Femur (tissue), 1 donor: Measurements from ENCODE around the gene C4BPA.

Experiments used
- DNase-seq: peaks from one replicate; pipeline ENCODE4 v3.0.0-alpha.2; 2017

The C4BPA gene

GRCh38 chr1:207128336-207128921, 24.4 kb downstream of the C4BPA start:
- no peak for DNase-seq

DNA sequence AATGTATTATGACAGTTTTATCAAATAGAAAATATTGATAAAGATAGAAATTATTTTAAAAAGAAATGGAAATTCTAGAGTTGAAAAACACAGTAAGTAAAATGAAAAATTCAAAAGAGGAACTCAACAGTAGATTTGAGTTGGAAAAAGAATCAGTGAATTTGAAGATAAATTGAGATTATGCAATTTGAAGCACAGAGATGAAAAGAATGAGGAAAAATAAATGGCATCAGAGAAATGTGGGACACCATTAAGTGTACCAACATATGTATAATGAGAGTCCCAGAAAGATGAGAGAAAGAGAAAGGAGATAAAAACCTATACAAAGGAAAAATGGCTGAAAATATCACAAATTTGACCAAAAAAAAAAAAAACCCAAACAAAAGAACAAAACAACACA, 25.0 kb downstream of the C4BPA start:
- DNase-seq, result no peak

GRCh38 chr1:207130252-207131036, 26.4 kb downstream of the C4BPA start:
- DNase-seq, result no peak

DNA sequence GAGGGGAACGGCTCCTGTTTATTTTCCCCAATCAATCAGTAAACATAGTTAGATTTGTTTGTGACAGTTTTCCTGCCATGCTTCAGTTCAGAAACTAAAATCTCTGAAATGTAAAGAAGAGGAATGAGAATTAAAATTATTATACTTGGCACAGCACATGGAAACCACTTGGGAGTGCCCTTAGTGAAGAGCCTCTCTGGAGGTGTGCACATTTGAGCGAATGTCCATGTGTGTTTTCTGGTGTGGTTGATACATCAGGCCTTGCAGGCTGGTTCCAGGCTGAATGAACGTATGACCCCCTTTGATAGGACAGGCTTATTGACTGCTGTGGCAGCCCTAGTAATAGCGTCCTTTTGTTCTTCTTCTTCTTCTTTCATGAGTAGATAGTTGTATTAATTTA, 27.1 kb downstream of the C4BPA start:
- no peak for DNase-seq

DNA sequence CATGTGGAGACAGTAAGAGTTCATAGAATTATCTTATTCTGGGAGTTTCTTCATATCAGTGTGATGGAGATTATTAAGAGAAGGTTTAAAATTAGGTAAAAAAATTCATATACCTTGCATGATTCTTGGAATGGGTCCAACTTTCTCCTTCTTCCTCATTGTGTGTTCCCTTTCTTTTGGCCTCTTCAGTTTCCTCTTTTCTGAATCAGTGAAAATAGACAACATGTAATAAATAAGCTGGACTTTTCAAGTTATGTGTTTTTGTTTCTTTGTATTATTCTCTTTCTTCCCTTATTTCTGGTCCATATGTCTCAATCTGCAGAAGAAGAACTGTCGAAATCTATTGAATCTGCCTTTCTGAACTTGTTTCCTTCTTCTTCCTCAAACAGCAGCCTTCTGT, 30.5 kb downstream of the C4BPA start:
- no peak for DNase-seq

DNA sequence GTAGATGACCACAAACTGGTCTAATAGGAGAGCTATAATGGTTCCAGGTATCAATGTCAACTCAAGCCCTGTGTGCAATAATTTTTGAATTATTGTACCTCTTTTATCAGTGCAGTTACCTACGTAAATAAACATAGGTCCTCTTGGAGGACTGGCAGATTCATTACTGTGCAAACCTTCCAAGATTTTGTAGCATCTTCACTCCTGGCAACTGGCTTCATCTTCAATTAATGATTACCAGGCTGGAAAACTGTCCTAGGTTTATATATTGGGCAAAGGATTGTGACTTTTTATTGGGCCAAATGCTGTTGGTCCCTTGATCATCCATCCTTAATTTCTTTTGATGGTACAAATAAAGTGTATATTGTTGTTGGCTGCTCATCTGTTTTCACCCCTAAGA, 35.6 kb downstream of the C4BPA start:
- no peak for DNase-seq

- no peak for DNase-seq
These were observed 36.5 kb downstream of the C4BPA start for GRCh38 chr1:207140536-207140935.

GRCh38 chr1:207145401-207146058, 41.5 kb downstream of the C4BPA start:
- DNase-seq, result no peak

- DNase-seq, result no peak
These were observed 47.9 kb downstream of the C4BPA start for GRCh38 chr1:207151920-207152319.

- no peak for DNase-seq
These were observed 48.9 kb downstream of the C4BPA start for GRCh38 chr1:207152792-207153468.

GRCh38 chr1:207155028-207155427, 51.0 kb downstream of the C4BPA start:
- no peak for DNase-seq

DNA sequence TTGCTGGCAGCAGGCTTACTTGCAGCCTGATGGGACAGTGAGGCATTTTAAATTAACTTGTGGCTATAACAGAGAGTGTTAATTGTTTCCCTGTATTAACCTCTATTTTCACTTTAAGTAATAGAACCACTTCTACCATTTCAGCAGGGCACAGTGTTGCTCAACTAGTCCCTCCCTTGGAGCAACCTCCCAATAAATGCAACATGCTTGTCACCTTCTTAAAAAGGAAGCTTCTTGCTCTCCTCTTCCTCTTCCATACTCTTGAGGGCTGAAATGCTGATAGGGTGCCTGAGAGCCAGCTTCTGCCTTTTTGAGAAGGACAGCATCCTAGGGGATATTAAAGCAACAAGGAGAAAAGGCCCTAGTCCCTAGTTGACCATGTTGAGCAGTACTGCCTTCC, 52.1 kb downstream of the C4BPA start:
- no peak for DNase-seq

GRCh38 chr1:207156826-207157225, 52.8 kb downstream of the C4BPA start:
- DNase-seq, result no peak

DNA sequence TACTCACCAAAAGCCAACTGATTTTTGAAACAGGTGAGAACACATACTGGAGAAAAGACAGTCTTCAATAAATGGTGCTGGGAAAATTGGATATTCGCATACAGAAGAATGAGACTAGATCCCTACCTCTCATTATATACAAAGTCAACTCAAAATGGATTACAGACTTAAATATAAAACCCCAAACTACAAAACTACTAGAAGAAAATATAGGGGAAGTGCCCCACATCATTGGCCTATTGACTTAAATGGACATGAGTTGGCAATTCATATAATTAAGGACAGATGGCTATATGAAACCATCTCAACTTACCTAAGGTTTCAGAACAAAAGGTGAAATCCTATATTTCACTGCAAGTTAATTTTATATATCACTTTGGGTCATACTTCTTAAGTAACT, 60.1 kb downstream of the C4BPA start:
- no peak for DNase-seq

- no peak for DNase-seq
These were observed 68.3 kb downstream of the C4BPA start for GRCh38 chr1:207172321-207172720.

DNA sequence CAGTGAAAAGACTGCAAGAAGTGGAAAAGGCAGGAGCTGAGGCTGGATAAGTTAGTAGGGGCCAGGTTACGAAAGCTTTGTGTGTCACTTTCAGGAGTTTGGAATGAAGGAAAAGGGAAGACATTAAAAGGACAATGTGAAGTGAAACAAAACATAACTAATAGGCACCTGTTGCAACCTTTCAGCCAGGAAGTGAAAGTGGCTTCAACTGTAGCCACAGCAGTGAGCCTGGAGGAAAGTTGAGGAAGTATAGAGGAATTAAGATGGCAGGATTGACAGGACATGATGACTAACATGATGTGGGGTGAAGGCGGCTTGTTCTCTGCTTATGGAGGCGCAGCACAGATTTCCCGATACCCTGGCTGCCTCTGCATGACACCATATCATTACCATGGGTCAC, 68.9 kb downstream of the C4BPA start:
- DNase-seq, result no peak

- DNase-seq, result no peak
These were observed 69.4 kb downstream of the C4BPA start for GRCh38 chr1:207173396-207173795.

DNA sequence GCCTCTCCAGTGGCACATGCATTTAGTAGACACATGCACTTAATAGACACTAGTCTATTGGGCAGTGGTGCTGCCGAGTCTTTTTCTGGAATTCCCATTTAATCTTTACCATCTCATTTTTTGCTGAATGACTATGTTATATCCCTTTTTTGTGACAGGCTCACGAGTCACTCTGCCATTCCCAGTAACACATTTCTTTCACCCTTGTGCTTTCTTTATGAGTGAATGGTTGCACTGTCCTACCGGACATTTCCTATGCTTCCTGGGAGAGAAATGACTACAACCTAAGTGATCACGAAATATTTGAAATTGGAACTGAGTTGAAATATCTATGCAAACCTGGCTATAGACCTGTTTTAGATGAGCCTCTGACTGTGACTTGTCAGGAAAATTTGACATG, 70.9 kb downstream of the C4BPA start:
- DNase-seq, result no peak

GRCh38 chr1:207179036-207179435, 75.0 kb downstream of the C4BPA start:
- no peak for DNase-seq

DNA sequence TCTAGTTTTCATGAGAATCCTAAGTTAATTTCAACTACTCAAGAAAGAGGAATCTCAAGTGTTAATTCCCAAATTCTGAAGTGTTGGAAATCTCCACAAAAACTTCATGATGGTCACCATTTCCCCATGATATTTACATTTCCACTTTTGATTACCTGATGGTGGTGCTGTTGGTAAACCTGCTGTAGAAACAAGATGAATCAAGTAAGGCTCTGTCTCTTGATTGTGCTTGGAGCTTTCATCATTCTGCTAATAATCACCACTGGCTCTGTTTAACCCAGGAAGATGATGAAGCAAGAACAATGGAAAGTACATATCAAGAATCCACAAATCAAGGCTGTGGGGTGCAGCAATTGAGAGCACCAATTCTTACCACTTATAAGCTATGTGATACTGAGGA, 77.8 kb downstream of the C4BPA start:
- DNase-seq, result no peak

- no peak for DNase-seq
These were observed 82.5 kb downstream of the C4BPA start for GRCh38 chr1:207186503-207186902.

DNA sequence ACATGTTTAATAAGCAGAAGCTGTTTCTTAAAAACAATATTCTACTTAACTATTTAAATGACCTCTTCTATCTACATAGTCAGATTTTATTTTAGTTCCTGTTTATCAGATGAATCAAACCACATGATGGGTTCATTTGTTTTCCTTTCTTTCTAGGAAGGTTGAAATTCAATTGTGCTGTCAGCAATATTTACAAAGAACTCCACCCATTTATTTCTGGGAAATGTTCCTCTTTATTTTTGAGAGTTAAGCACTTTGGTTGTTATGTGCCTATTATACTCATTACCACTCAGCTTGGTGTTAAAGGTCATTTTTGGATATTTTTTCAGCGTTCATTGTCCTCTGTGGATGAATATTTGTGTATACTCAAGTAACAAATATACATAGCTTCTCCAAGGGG, 84.9 kb downstream of the C4BPA start:
- no peak for DNase-seq

DNA sequence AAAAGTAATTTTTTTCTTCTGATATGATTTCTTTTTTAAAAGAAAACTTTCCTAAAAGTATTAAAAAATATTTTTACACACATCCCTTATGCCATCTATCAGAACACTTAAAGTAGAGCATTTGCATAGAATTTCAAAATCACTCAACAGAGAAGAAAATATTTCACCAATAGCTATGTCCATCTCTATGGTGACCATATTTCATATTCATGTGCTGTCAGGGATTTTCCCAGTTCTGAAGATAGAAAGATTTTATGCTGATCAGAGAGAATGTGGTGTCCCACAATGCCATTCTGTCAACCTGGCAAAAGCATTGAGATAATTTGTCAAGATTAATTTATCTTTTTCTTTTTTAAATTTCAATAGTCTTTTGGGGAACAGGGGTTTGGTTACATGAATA, 87.0 kb downstream of the C4BPA start:
- DNase-seq, result no peak

DNA sequence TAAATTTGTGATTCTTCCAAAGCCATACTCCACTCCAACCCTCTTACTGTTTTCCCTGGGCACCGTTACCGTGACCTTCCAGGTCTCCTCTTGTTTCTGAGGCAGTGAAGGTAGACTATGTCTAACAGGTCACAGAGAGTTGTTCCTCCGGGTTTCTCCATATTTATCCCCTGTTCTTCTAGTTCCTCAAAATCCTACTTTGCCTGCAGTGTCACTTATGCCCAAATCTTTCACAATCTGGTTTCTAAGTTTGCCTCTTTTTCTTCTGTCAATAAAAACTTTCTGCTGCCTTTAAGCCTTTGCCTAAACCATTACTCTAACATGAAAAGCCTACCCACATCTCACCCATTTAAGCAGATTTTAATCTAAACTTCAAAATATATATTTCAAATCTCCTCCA, 87.7 kb downstream of the C4BPA start:
- DNase-seq, result no peak
